Measurements from ENCODE around the gene GTF2H4.
"Not testable (repeated sequence)": the region's sequence is repeated elsewhere in the genome, so short reads cannot be mapped to it uniquely, and the experiment has no call there.

The GTF2H4 gene

DNA sequence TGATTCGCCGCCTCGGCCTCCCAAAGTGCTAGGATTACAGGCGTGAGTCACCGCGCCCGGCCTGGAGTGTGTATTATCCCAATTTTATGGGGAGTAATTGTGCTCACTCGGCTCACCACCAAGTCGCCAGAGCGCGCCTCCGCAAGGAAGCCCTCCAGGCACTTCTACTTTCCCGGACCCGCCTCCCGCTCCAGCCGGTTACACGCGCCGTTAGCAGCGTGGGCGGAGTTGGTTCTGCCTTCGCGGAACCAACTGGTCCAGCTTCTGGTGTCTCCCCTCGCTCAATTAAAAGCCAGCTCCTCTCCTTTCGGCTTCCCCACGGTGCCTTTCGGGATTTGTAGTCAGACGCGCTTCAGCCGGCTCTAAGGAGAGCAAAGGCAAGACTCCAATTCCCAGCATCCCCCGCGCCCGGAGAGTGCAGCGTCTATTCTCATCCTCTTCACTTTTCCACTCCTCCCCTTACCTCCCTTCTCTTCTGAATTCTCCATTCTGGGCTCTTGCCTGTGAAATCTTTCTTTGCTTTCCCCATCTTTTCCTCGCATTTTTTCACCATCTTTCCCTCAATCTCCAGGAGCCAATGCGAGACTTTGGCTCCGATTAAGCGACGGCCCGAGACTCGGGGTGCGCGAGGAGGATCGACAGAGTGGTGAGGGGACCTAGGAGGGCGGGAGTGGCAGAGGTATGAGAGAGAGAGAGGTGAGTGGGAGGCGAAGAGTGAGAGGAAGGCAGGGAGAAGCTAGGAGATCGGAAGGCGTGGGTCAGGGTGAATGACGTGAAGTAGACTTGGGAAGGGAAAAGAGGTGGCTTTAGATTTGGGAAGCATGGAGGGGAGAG is at the start of gene GTF2H4:
Gene GTF2H4, plus strand, starts transcription at position 450 of the 834 bp plus-strand sequence.
- peak; percentile 60 for FAIRE-seq

DNA sequence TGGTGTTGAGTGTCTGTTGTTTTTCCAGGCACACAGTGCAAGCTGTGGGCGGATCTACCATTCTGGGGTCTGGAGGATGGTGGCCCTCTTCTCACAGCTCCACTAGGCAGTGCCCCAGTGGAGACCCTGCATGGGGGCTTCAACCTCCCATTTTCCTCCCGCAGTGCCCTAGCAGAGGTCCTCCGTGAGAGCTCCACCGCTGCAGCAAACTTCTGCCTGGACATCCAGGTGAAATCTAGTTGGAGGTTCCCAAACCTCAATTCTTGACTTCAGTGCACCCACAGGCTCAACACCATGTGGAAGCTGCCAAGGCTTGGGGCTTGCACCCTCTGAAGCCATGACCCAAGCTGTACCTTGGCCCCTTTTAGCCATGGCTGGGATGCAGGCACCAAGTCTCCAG is 48.3 kb upstream of the GTF2H4 start:
- FAIRE-seq = not testable (repeated sequence)

DNA sequence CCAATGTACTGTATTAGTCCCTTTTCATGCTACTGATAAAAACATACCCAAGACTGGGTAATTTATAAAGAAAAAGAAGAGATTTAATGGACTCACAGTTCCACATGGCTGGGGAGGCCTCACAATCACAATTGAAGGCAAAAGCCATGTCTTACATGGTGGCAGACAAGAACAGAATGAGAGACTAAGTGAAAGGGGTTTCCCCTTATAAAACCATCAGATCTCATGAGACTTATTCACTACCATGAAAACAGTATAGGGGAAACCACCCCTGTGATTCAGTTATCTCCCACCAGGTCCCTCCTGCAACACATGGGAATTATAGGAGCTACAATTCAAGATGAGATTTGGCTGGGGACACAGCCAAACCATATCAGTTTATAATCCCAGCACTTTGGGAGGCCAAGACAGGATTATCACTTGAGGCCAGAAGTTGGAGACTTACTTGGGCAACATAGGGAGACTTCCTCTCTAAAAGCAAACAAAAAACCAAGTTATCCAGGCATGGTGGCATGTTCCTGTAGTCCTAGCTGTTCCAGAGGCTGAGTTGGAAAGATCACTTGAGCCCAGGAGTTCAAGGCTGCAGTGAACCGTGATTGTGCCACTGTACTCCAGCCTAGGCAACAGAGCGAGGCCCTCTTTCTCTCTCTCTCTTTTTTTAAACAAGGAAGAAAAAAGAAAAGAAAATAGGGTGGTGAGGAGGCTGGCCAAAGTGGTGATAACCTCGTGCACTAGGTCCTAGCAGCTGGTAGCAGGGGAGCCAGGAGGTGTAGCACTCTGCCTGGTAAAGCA is 46.6 kb upstream of the GTF2H4 start:
- FAIRE-seq = no peak

DNA sequence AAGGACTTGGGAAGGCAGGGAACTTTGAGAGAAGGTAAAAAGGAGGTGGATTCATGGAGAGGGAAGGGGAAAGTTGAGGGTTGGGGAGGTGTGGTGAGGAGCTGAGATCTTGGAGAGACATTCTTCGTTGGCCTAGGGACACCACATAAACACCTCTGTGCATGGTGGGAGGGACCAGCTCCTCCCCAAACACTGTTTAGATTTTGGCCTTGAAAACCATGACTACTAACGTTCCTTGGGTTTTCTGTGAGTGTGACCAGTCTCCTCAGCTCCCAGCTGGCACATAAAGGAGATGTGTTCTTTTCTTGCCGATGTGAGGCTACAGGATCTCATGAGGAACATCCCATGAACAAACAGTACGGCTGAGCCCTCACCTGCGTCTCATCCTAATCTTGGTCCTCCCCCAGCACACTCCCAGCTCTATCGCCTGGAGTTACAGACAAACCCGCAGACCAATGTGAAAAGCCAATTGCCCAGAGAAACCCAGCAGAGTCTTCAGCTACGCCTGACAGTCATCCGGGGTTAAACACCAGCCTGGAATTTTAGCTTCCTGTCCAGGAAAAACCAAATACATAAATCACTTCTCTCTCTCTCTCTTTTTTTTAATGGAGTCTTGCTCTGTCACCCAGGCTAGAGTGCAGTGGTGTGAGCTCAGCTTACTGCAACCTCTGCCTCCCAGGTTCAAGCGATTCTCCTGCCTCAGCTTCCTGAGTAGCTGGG is 45.7 kb upstream of the GTF2H4 start:
- FAIRE-seq = no peak

DNA sequence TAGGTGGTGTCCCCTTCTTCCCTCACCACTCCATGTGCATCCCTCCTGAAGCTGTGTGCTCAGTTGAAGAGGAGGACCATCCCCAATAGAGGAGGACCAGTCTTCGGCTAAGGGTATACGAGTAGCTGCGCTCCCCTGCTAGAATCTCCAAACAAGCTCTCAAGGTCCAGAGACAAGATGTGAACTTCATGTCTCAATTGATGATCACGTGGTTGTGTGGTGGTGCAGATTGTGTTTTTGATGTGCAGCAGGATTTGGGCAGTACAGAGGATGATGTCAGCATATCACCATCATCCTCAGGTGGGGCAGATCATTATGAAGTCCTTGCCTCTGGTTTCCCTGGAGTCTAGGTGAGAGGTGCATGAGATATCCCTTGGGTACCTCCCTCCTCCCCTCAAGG is 43.7 kb upstream of the GTF2H4 start:
- FAIRE-seq = no peak

DNA sequence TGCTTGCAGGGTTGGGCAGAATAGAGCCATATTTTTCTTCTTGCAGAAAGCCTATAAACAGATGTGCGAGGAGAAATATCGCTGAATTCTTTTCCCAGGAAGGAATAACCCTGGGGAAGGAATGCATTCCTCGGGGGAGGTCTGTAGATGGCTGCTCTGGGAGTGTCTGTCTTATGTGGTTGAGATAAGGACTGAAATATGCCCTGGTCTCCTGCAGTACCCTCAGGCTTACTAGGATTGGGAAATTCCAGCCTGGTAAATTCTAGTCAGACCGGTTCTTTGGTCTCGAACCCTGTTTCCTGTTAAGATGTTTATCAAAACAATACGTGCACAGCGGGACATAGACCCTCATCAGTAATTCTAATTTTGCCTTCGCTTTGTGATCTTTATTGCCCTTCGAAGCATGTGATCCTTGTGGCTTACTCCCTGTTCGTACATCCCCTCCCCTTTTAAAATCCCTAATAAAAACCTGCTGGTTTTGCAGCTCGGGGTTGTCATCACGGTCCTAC is 38.7 kb upstream of the GTF2H4 start:
- FAIRE-seq = not testable (repeated sequence)

DNA sequence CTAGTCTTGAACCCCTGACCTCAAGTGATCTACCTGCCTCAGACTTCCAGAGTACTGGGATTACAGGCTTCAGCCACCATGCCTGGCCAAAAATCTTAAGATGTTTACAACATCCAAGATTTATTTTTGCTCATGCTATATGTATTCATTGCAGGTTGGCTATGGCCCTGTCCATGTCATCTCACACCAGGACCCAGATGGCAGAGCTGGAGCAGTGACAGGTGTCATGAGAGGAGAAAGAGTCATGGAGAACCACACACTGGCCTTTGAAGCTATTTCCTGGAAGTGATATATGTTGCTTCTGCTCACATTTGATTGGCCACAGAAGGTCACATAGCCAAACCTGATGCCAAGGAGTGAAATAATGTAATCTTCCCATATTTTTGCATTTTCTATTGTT is 37.5 kb upstream of the GTF2H4 start:
- FAIRE-seq = no peak

DNA sequence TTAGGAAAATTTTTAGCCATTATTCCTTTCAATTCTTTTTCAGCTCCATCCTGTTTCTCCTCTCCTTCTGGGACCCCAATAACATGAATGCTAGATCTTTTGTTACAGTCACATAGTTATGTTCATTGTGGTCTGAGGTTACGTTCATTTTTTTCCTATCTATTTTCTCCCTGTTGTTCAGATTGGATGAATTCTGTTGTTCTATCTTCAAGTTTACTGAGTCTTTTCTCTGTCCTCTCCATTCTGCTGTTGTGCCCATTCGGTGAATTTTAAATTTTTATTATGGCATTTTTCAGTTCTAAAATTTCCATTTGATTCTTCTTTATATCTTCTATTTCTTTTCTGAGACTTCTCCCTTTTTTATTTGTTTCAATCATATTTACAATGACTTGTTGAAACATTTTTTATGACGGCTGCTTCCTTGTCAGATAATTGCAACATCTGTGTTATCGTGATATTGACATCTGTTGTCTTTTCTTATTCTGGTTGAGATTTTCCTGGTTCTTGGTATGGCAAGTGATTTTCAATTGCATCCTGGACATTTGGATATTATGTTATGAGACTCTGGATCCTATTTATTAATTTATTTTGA is 36.3 kb upstream of the GTF2H4 start:
- no peak for FAIRE-seq

DNA sequence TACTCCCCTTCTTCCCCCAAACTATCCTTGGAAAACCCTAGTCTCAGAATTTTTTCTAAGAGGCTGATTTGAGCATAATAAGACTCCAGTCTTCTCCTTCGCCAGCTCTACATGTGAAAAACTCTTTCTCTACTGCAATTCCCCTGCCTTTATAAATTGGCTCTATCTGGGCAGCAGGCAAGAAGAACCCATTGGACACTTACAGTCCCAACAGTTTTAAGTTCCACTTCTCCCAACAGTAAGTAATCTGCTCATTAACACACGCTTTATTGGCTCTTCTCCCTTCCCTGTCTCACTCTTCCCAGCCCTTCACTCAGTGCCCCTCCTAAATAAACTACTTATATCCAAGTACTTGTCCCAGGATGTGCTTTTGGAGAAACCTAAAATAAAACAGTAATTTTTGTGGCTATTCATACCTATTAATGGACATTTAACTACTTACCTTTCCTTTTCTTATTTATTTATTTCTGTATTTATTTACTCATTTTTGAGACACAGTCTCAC is 34.8 kb upstream of the GTF2H4 start:
- FAIRE-seq = no peak

DNA sequence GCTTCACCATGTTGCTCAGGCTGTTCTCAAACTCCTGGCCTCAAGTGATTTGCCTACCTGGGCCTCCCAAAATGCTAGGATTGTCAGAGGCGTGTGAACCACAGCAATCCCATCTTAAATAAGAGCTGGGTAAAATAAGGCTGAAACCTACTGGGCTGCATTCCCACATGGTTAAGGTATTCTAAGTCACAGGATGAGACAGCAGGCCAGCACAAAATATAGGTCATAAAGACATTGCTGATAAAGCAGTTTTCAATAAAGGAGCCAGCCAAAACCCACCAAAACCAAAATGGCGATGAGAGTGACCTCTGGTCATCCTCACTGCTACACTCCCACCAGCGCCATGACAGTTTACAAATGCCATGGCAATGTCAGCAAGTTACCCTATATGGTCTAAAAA is 34.2 kb upstream of the GTF2H4 start:
- FAIRE-seq = not testable (repeated sequence)

DNA sequence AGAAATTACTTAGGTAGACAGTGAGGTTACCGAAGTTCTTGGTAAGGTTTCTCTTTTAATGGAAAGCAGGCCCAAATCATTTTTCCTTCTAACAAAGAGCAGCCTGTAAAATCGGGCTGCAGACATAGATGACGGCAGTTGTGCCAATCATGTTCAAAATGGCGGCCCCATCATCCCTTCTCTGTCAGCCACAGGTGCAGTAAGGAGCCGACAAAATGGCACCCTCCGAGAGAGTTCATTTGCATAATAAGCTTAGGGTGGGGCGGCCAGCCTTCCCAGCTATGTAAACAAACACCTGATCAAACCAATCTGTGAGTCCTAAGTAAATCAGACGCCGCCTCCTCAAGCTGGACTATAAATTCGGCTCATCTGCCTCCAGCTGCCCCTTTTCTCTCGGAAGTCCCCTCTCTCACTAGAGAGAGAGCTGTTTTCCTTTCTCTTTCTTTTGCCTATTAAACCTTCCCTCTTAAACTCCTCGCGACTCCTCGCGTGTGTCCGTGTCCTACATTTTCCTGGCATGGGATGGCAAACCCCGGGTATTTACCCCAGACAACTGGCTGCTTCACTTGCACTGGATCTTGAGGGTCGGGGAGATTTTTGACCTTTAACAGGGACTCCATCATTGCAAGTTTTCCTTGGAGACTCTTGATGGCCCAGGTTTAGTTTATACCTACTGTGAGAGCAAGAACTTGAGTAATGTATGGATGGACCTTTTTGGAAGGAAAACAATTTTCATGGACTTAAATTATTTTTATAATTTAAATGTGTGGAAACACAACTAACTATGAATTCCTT is 32.6 kb upstream of the GTF2H4 start:
- no peak for FAIRE-seq

DNA sequence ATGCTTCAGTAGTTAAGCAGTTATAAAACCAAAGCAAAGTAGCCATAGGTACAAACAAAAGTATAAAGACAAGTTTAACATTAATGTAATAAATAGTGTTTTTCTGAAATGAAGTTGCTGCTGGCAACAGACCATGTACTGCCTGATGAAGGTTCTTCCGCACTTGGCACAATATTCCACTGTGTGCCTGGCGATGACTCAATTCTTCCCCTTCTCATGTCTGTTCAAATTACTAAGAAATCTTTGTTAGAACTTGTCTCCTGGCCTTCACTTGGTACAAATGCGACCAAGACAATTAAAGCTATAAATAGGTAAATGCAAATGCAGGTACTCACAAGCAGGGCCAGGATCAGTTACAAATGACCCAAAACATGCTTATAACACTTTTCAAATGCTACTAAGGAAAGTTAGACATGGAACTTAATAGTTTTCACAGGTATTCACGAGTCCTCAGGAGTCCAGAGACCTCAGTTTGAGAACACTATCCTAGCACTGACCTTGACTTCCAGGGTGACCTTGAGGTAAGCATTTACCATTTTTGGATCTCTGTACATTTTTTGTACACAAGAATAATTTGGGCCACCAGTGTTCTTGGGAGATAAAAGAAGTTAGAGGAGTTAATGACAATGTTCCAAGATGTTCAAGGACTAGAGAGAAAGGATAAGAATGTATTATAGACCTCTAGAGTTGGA is 31.8 kb upstream of the GTF2H4 start:
- FAIRE-seq = no peak

DNA sequence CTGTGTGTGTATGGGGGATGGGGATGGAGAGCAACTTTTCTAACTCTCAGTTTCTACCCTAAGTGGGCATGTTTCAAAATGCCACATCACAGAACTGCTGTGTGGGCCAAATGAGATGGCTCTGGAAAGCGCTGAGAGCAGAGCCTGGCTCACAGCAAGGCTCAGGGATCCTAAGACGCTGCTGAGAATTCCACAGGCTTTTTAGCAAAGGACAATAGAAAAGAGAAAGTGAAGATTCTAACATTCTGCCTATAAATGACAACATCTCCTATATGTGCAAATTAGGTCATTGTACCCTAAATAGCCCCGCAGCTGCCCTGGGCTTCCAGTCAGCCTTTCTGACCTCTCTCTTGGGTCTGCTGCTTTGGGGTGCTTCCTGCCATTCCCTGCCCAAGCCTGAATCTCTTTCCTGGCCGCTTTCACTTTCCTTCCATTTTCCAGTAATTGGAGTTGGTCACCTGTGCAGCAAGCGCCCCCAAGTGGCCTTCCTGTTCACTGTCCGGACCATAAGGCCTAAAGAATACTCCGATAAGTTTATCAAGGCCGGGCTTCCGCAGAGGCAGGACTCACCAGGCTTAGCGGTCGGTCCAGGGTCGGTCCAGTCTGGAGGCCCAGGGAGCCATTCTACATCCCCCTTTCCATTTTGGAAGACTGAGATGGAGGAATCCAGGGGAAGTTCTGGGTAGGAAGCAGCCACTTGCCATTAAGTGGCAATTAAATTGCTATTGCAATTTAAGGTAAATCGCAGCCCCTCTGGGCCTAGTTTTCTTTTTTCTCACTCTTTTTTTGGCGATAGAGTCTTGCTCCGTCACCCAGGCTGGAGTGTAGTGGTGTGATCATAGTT is 30.4 kb upstream of the GTF2H4 start:
- FAIRE-seq = no peak

DNA sequence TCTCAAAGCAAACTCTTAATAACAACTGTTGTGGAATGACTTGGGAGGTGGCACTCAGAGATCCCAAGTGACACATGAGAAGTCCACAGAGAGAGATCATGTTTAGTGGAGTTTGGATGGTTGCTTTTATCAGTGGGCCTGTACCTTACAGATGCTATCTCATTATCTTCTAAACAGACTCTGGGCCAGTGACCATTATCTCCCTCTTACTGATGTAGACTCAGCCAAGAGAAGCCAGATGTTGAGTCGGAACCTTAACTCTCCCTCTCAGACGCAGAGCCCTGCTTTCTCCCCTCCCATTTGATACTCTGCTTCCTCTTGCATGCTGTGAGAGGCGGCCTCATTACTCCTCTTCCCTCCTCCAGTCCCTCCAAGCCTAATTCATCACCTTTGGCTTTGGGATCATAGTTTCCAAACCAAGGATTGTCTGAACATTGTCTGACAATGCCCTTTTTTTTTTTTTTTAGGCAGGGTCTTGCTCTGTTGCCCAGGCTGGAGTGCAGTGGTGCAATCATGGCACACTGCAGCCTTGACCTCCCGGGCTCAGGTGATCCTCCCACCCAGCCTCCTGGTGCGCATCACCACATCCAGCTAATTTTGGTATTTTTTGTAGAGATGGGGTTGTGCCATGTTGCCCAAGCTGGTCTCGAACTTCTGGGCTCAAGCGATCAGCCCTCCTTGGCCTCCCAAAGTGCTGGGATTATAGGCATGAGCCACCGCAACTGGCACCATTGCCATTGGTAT is 28.2 kb upstream of the GTF2H4 start:
- no peak for FAIRE-seq

DNA sequence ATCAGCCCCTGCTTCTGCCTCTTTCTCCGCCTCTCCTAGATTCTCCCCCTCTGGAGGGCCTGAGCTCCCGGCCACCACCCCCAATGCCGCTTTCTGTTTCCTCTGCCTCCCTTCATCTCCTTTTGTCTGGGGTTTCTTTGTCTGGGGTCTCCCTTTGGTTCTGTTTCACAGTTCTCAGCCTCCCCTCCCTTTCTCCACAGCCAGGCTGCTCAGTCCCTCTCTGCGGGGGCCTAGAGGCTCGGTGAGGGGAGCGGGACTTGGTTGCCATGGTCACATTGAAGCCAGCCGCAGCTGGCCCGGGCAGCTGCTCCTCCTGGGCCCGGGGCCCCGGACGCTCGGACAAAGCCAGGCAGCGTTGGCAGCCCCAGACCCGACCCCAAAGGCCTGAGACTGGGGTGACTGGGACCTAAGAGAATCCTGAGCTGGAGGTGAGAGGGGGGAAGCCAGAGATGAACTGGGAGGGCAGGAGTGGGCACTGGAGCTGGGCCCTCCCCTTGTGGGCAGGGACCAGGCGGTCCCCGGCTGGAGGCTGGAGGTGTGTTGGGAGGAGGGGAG is 27.2 kb upstream of the GTF2H4 start:
- no peak for FAIRE-seq

DNA sequence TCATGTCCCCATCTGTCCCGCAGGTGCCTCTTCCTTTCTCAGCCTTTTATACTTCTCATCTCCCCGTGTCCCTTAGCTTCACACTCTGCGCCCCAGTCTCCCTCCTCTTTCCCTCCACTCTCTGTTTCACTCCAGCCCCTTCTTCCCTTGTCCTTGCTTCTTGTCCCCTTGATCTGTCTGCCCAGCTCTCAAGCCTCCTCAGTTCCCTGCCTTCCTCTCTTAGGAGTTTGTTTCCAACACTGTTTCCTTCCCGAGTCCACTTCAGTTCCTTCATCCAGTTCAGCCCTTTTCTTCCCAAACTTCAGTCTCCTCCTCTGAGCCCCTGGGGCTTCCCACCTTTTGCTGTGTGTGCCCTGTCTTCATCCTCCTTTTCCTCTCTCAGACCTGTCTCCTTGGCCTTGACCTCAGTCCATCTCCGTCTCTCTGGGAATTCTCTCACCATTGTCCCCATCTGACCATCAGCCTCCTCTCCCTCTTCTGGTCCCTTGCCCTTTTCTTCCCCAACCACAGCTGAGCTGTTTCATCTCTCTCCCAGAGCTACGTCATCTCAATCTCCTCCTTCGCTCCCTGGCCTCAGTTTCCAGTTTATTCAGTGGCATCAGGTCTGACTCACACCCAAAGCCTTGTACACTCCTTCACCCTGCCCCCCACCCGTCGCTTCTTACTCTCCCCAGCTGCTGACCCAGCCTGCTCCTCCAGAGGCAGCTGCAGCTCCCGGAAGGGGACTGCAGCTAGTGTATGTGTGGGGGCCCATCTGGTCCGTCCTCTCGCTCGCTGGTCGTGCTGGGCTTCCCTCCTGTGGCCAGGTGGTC is 26.4 kb upstream of the GTF2H4 start:
- no peak for FAIRE-seq

DNA sequence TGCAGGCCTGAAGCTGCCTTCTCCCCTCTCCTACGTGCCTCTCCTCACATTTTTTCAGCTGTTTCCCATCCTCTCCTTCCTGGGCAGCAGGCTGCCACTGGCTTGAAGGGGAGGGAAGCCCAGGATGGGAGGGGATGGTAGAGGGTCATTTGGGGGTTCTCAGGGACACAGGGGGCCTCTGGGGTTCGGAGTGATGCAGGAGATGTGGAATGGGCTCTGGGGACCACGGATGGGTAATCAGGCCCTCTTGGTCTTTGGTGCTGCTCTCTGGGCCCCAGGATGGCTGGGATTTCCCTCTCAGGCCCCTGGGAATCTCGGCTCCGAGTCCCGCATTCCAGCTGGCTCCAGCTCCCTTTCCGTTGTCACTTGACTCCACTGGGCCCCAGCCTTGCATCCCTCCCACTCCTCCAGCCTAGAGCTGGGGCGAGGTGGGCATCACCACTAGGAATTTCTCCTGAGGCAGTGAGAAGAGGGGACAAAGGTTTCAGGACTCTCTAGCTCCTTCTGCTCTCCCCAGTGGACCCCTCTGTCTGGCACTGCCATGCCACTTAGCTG is 25.7 kb upstream of the GTF2H4 start:
- FAIRE-seq = no peak
